GM18517 (cell line): ENCODE data around the gene GPR37.

ENCODE experiments used
- ATAC-seq: cut with Tn5 transposase; IDR thresholded peaks from one replicate; pipeline ENCODE4 v1.9.1; 2021; ENCODE audit warnings: mild to moderate bottlenecking, moderate library complexity; ENCODE audit not compliant: unreplicated experiment

The GPR37 gene

DNA sequence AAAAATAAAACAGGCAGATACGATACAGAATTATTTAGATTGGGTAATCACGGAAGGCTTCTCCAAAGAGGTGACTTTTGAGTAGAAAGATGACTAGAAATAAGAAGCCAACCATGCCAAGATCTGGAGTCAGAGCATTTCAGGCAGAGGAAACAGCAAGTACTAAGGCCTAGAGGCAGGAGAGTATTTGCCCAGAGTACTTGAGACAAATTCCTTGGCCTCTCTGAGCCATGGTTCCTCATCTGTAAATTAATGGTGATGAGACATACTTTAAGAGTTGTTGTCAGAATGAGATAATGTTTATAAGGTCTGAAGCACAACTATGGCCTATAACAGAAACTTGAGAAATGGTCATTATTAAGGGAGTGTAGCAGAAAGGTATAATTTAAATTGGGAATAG is 15.8 kb upstream of the GPR37 start:
- no peak for ATAC-seq

GRCh38 chr7:124780608-124781007 is 15.0 kb upstream of the GPR37 start:
- ATAC-seq = no peak

DNA sequence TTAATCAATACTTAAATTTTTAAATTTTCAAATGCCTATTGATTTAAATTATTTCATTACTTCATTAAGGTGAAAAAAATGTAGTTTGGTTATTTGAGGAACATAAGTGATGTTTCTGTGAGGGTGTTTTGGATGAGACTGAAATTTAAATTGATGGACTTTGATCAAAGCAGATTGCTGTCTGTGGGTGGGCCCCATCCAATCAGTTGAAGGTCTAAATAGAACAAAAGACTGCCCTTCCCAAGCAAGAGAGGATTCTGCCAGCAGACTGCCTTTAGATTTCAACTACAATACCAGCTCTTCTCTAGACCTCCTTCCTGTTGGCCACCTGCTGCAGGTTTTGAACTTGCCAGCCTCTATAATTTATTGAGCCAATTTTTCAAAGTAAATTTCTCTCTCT is 14.5 kb upstream of the GPR37 start:
- ATAC-seq = no peak

- ATAC-seq = no peak
Measured at GRCh38 chr7:124779620-124780019, 14.0 kb upstream of the GPR37 start.

DNA sequence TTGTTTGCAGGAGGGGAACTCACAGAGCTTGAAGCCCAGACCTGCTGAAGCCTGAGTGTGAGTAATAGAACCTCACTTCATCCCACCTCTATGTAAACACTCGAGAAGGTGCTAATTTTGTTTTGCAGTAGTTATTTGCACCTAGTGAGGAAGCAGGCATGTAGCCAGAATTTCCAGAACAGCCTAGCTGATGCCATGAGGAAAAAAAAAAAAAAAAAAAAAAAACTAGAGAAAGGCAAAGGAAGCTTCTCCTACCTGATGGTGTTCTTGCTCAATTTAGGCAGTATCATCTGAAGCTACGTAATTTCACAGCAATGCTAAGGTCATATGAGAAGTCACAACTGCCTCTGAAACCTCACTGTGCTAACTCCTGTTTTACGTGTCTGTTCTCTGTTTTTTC is 13.6 kb upstream of the GPR37 start:
- no peak for ATAC-seq

GRCh38 chr7:124777268-124777667 is 11.7 kb upstream of the GPR37 start:
- ATAC-seq = no peak

- no peak for ATAC-seq
Measured at GRCh38 chr7:124776153-124776552, 10.6 kb upstream of the GPR37 start.

- ATAC-seq = no peak
Measured at GRCh38 chr7:124775422-124775821, 9.8 kb upstream of the GPR37 start.

DNA sequence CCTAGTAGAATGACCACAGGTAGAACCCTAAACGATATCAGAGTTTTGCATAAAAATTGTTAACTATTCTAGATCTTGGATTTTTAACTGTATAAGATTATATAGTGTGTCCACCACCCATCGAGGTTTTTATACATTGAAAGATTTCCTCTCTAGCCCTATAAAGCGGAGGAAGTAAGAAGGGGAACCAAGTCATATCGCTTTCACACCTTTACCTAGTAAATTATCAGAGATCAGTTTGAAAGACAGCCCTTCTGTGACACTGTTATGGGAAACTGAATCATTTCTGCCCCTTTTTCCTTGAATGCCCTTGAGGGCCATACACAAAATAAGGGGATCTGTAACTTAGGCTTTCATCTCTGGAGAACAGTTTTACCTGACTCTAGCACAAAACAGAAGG is 8.3 kb upstream of the GPR37 start:
- no peak for ATAC-seq

DNA sequence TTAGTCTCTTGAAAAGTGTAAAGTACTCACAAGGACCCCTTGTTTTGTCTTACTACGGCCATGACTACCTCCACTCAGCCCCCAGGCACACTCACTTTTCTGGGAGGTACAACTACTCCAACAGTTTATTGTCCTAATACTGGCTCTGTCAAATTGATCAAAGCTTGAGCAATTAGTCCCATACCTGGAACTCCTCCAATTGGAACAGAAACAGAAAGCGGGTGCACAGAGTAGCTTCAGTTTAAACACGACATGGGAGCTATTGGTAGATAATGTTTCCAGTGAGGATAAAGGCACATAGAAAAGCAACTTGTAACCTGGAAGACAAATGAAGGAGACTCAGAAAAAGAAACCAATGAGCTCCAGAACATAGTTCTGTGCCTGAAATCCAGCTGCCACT is 7.7 kb upstream of the GPR37 start:
- no peak for ATAC-seq

- ATAC-seq = no peak
Measured at GRCh38 chr7:124769136-124769535, 3.5 kb upstream of the GPR37 start.

GRCh38 chr7:124768525-124768924 is 2.9 kb upstream of the GPR37 start:
- no peak for ATAC-seq

- no peak for ATAC-seq
Measured at GRCh38 chr7:124764847-124765400, 668 bp downstream of the GPR37 start.

DNA sequence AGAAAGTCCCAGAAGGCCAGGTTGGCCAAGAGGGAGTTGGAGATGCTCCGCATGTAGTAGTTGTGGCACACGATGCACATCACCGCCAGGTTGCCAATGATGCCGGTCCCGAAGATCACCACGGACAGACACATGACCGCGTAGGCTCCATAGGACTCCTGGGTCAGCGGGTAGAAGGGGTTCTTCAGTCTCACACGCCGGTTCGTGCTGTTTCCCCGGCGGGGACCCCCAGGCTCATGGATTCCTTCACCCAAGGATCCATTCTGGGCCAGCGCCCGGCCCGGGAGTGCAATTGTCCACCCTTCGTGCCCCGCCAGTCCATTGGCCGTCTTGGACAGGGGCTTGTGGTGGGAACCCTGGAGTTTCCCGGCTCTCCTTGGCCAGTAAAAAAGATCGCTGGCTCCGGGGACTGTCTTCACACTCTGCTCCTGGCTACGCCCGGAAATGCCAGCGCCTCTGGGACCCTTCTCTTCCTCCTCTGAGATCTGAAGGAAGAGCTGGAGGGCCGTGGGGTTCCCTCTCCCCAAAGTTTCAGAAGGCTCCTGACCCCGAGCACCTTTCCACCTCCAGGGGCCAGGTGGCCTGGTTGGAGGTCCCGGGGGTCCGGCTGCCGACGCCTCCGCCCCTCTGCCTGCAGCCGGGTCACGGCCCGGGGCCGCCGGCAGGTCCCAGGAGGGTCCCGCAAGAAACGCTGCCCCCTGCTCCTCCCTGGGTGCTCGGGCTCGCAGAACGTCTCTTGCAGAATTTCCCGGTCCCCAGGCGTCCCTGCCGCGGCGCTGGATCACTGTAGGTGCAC is 1.3 kb downstream of the GPR37 start:
- no peak for ATAC-seq

DNA sequence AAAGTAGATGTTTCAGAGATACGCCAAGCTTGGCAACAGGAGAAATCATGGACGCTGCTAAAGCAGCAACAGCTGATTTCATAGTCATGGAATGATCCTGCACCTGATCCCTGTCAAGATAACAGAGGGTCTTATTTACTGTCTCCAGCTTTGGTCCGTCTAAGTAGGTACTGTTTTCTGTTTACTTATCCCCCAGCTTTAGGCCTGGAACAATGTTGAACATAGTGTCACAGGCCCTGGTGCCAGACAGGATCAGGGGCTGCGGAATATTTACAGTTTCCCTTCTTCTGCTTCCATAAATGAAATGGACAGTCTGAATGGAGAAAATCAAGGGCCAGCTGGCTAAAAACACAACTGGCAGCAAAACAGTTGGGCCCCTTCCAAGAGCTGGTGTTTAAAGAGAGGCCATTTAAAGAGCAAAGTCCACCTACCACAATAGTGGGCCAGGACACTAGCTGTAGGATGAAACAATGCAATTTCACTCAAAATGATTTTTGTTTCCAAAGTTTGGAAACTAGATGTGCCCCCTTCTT is 2.9 kb downstream of the GPR37 start:
- no peak for ATAC-seq

DNA sequence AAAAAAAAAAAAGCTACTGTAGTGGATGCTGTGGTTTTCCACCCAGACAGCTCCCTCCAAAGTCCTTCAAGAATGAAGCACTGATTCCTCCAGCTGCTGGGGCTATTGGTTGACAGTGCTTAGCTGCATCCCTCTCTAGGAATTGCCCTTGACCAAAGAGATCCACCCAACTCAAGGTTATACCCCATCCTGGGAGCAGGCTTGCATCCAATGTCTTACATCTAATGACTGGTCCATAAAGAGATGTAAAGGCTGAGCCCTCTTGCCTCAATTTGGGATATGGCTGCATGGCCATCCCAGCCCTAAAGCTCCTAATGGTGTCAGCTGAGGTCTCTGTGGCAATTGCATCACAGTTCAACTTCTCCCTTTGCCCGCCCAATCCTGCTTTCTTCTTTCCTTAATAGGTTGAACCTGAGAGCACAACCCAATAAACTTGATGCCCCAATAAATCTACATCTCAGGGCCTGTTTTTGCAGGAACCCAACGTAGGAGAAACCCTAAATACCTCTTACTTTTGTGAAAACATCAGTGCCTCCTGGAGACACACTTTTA is 4.4 kb downstream of the GPR37 start:
- ATAC-seq = no peak

- ATAC-seq = no peak
Measured at GRCh38 chr7:124758327-124758726, 7.3 kb downstream of the GPR37 start.

GRCh38 chr7:124754576-124755268 is 10.9 kb downstream of the GPR37 start:
- no peak for ATAC-seq

DNA sequence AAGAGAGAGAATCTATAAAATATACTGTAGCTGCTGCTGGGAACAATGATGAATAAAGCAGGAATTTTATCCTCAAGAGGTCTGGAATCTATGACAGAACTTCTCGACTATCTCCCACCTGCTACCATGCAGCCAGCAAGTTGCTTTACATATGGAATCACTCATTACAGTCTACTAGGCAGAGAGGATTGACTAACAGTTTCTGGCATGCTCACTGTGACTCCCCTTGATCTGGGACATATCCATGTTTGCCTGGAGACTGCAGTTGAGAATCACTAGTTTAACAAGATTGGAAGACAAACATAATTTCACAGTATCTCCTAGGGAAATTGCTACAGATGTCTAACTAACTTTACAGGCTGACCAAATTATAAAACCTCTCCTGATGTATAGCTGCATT is 13.3 kb downstream of the GPR37 start:
- ATAC-seq = no peak

DNA sequence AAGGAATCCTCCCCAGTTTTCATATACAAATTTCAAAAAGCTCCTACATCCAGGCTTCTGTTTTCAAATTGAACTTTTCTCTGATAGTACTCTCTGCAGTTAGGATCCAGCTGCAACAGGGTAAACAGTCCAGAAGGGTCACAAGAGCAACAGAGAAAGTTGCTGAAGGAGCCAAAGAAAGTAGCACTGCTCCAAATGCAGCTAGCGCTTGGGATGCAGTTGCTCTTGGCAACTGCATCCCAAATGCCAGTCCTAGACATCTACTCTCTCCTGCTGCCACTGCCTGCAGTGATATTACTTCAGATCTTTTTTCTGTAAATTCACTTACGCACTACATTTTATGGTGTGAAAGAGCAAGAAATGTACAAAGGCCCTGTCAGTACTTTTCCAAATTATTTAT is 14.6 kb downstream of the GPR37 start:
- ATAC-seq = no peak

DNA sequence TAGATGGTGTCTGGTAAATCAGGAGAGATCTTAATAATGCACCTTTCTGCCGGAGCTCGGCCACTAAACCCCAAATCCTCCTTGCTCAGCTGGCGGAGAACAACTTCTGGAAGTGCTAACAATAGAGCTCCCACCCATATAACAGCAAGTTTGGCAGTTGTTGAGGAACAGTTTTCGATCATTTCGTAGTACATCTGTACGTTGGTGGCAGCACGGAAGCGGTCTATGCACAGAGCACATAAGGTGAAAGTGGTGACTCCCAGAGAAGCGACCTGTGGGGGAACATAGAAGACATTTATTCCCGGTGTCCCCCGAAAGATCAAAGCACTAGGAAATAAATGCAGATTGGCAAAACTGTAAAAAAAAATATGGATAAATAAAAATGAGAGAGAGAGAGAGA is 18.5 kb downstream of the GPR37 start:
- ATAC-seq = no peak

- no peak for ATAC-seq
Measured at GRCh38 chr7:124738639-124739038, 27.0 kb downstream of the GPR37 start.
